Left colon (tissue), 2 donors: ENCODE measurements around the gene AP2S1. TPM values are rescaled to one million over a fixed set of nuclear protein-coding genes. Genes with fewer than 3 reads are reported as not detected.

Experiments used
- total RNA-seq, 2 donors: library from RNA; stranded (reverse); fragmentation: NEBNext Ultra II Directional; extraction: Animal tissue kit (Norgen Biotek cat#: 25700); gene quantifications; one replicate each; pipeline ENCODE4 v1.2.1, GENCODE V29; 2021
- donor health status: DM: no; HTN: no; CAD: no.
- donor health status: DM: yes; HTN: yes; CAD: no.

The AP2S1 gene
- total RNA-seq, 2 donors from 2014 or later, result 123 to 138 TPM

Other genes with a start within 250 kb of the AP2S1 start
- gene CALM3, start 249.5 kb downstream of the AP2S1 start, total RNA-seq, result 100 to 1,000 TPM; 250 to 278 TPM
- gene PTGIR, start 225.8 kb downstream of the AP2S1 start, total RNA-seq, result 1 to 10 TPM in 1 of 2 donors, under 1 TPM in 1; 0.58 to 1.6 TPM
- gene GNG8, start 214.6 kb downstream of the AP2S1 start, total RNA-seq, result not detected
- 1 to 10 TPM; 1.1 to 7.8 TPM for gene DACT3, start 189.7 kb downstream of the AP2S1 start, total RNA-seq
- gene PRKD2, start 133.7 kb downstream of the AP2S1 start, total RNA-seq, result 10 to 100 TPM; 62.5 to 64.4 TPM
- gene FKRP, start 104.8 kb downstream of the AP2S1 start, total RNA-seq, result 10 to 100 TPM; 10.2 to 10.8 TPM
- gene STRN4, start 104.4 kb downstream of the AP2S1 start, total RNA-seq, result 10 to 100 TPM; 69.2 to 74.9 TPM
- gene SLC1A5, start 62.3 kb downstream of the AP2S1 start, total RNA-seq, result 100 to 1,000 TPM in 1 of 2 donors, 10 to 100 TPM in 1; 88.5 to 145 TPM
- gene ARHGAP35, start 10.2 kb upstream of the AP2S1 start, total RNA-seq, result 10 to 100 TPM; 65.8 to 73.1 TPM
- 1 to 10 TPM in 1 of 2 donors, under 1 TPM in 1; 0.37 to 1.6 TPM for gene NPAS1, start 169.0 kb upstream of the AP2S1 start, total RNA-seq
- gene TMEM160, start 197.8 kb upstream of the AP2S1 start, total RNA-seq, result 10 to 100 TPM; 27.6 to 33.1 TPM